Neuronal stem cell (in vitro differentiated cells): ENCODE results near the gene MVK.

Experiments used
- DNase-seq: peaks from one replicate; pipeline ENCODE4 v3.0.0-alpha.2; 2013; ENCODE audit warnings: low spot score
- H2AFZ ChIP-seq: one replicate; pipeline ENCODE4 v1.6.1; 2013; ENCODE audit warnings: mild to moderate bottlenecking, low read length, inconsistent platforms
- H2AK5ac ChIP-seq: 2 replicates; pipeline ENCODE4 v1.6.1; 2013; ENCODE audit warnings: low read depth, mild to moderate bottlenecking, inconsistent platforms, low read length, moderate library complexity, mixed read lengths
- H2BK120ac ChIP-seq: 2 replicates; pipeline ENCODE4 v1.6.1; 2013; ENCODE audit warnings: low read depth, mild to moderate bottlenecking, inconsistent platforms, low read length, moderate library complexity, mixed read lengths
- H2BK12ac ChIP-seq: one replicate; pipeline ENCODE4 v1.6.1; 2013; ENCODE audit warnings: low read length, inconsistent platforms
- H2BK15ac ChIP-seq: 2 replicates; pipeline ENCODE4 v1.6.1; 2013; ENCODE audit warnings: mild to moderate bottlenecking, low read length, inconsistent platforms, mixed read lengths
- H2BK5ac ChIP-seq: one replicate; pipeline ENCODE4 v1.6.1; 2013; ENCODE audit warnings: inconsistent platforms, mild to moderate bottlenecking, low read length, moderate library complexity
- H3K14ac ChIP-seq: one replicate; pipeline ENCODE4 v1.6.1; 2013; ENCODE audit warnings: low read length, inconsistent platforms
- H3K18ac ChIP-seq: 2 replicates; pipeline ENCODE4 v1.6.1; 2013; ENCODE audit warnings: low read length, inconsistent platforms
- H3K23ac ChIP-seq: 2 replicates; pipeline ENCODE4 v1.6.1; 2013; ENCODE audit warnings: low read depth, mild to moderate bottlenecking, mixed read lengths, low read length, inconsistent platforms; ENCODE audit not compliant: poor library complexity
- H3K27ac ChIP-seq: replicated peaks from 3 replicates; pipeline ENCODE4 v1.5.1; 2013; ENCODE audit warnings: low read length, inconsistent platforms
- H3K27me3 ChIP-seq, 3 experiments: 2 replicates each; pipeline ENCODE4 v1.6.1; 2013; ENCODE audit warnings: low read length in 3 of 3, mild to moderate bottlenecking in 2 of 3, inconsistent platforms in 1 of 3, low read depth in 1 of 3, mixed read lengths in 1 of 3, moderate library complexity in 1 of 3; ENCODE audit not compliant: control insufficient read depth in 3 of 3, insufficient read depth in 3 of 3
- H3K36me3 ChIP-seq, 2 donors: replicated peaks in 1 of 2; 2 replicates each; pipeline ENCODE4 v1.6.1; 2013; ENCODE audit warnings: low read length in 2 of 2; ENCODE audit not compliant: control insufficient read depth in 2 of 2, insufficient read depth in 2 of 2
- H3K4ac ChIP-seq: 2 replicates; pipeline ENCODE4 v1.6.1; 2013; ENCODE audit warnings: inconsistent platforms, mild to moderate bottlenecking, low read length, moderate library complexity
- H3K4me1 ChIP-seq, 2 donors: 1 replicate in 1 of 2; 2 replicates in 1 of 2; pipeline ENCODE4 v1.6.1; 2013; ENCODE audit warnings: low read length in 2 of 2, low read depth in 1 of 2; ENCODE audit not compliant: control insufficient read depth in 2 of 2, insufficient read depth in 1 of 2
- H3K4me2 ChIP-seq: one replicate; pipeline ENCODE4 v1.6.1; 2013; ENCODE audit warnings: mild to moderate bottlenecking, low read length, inconsistent platforms; ENCODE audit not compliant: insufficient read depth, poor library complexity, severe bottlenecking
- H3K4me3 ChIP-seq, 2 donors: 2 replicates each; pipeline ENCODE4 v1.5.1; 2013; ENCODE audit warnings: low read length in 2 of 2, mild to moderate bottlenecking in 2 of 2, inconsistent platforms in 1 of 2, moderate library complexity in 1 of 2
- H3K79me1 ChIP-seq: one replicate; pipeline ENCODE4 v1.6.1; 2013; ENCODE audit warnings: low read depth, mild to moderate bottlenecking, inconsistent platforms, low read length, moderate library complexity
- H3K9ac ChIP-seq: one replicate; pipeline ENCODE4 v1.6.1; 2013; ENCODE audit warnings: mild to moderate bottlenecking, low read depth, low read length, inconsistent platforms; ENCODE audit not compliant: poor library complexity
- H3K9me3 ChIP-seq, 2 donors: replicated peaks in 1 of 2; 2 replicates each; pipeline versions ENCODE3 to v1.6.1; 2013; ENCODE audit warnings: low read length in 2 of 2, mild to moderate bottlenecking in 2 of 2, inconsistent platforms in 1 of 2, low read depth in 1 of 2, mixed read lengths in 1 of 2, moderate library complexity in 1 of 2; ENCODE audit not compliant: control insufficient read depth in 2 of 2, insufficient read depth in 1 of 2
- H4K8ac ChIP-seq: one replicate; pipeline ENCODE4 v1.6.1; 2013; ENCODE audit warnings: low read depth, mild to moderate bottlenecking, inconsistent platforms, low read length, moderate library complexity
- H4K91ac ChIP-seq: one replicate; pipeline ENCODE4 v1.6.1; 2013; ENCODE audit warnings: low read length, low read depth, mild to moderate bottlenecking, inconsistent platforms; ENCODE audit not compliant: poor library complexity
- WGBS, 2 donors: extraction: QIAGEN DNeasy Blood & Tissue Kit; methylation state at CpG; one replicate each; pipeline ENCODE4 v1.1.7; 2013; ENCODE audit warnings: missing lambda C conversion rate in 2 of 2, mixed read lengths in 1 of 2; ENCODE audit not compliant: insufficient read length in 2 of 2, insufficient replicate concordance in 1 of 2; ENCODE audit errors: extremely low coverage in 2 of 2; 5-methylcytosine and 5-hydroxymethylcytosine counted together

MVK gene

GRCh38 chr12:109637348-109637747 is 63.8 kb downstream of the MVK start:
- H3K4ac ChIP-seq, result no peak overlapping the region
- DNase-seq, result no peak
- H2AFZ ChIP-seq, result peak overlapping the region; percentile 20
- no peak overlapping the region for H3K4me3 ChIP-seq
- H3K9me3 ChIP-seq, result peaks cover 0 to 9% of the 10 kb centered on the region in 2 donors
- no peak overlapping the region for H3K23ac ChIP-seq
- H3K27ac ChIP-seq, result no peak overlapping the region
- no peak overlapping the region for H3K4me2 ChIP-seq
- H2BK120ac ChIP-seq, result no peak overlapping the region
- H3K36me3 ChIP-seq, result peaks cover 0 to 1% of the 10 kb centered on the region in 2 donors
- no CpG with 5 or more reads among the region's 6 CpGs for WGBS, 2 donors
- no peak overlapping the region for H3K18ac ChIP-seq
- peaks cover 0 to 2% (median under 1%) of the 10 kb centered on the region in 3 experiments for H3K27me3 ChIP-seq
- H3K79me1 ChIP-seq, result no peaks in the 10 kb centered on the region
- no peak overlapping the region for H2BK12ac ChIP-seq
- H3K14ac ChIP-seq, result no peak overlapping the region
- no peak overlapping the region for H2AK5ac ChIP-seq
- peaks cover 3 to 5% of the 10 kb centered on the region in 2 donors for H3K4me1 ChIP-seq
- H4K91ac ChIP-seq, result no peak overlapping the region
- no peak overlapping the region for H4K8ac ChIP-seq
- peak overlapping the region; percentile 3 for H2BK15ac ChIP-seq
- H3K9ac ChIP-seq, result no peak overlapping the region
- no peak overlapping the region for H2BK5ac ChIP-seq

DNA sequence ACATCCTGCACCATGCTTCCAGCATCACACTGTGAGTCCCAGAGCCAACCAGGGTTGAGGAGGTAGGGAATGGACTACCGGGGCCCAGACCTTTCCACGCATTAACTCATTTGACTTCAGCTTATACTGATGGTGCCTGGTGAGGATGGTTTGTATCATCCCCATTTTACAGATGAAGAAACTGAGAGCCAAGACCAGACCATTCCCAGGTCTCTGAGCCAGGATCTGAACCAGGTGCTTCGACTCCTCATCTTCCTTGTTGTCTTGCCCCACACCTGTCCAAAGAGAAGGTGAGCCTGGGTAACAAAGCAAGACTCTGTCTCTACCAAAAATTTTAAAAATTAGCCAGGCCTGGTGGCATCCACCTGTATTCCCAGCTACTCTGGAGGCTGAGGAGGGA is 64.4 kb downstream of the MVK start:
- Histone ChIP-seq H3K4ac (no peak overlapping the region), H2BK120ac (no peak overlapping the region), H2BK12ac (no peak overlapping the region), H2BK5ac (no peak overlapping the region), H4K8ac (no peak overlapping the region), H3K23ac (no peak overlapping the region), H3K4me3 (no peak overlapping the region), H3K18ac (peak overlapping the region; percentile 1), H2AK5ac (no peak overlapping the region), H2AFZ (no peak overlapping the region), H3K9me3 (peaks cover 0 to 9% of the 10 kb centered on the region in 2 donors), H3K27me3 (peaks cover 0 to 3% (median 2%) of the 10 kb centered on the region in 3 experiments), H3K9ac (no peak overlapping the region), H4K91ac (no peak overlapping the region), H3K27ac (no peak overlapping the region), H2BK15ac (no peak overlapping the region), H3K79me1 (no peaks in the 10 kb centered on the region), H3K14ac (no peak overlapping the region), H3K4me1 (peaks cover 2 to 3% of the 10 kb centered on the region in 2 donors), H3K36me3 (peaks cover 0 to 1% of the 10 kb centered on the region in 2 donors), H3K4me2 (no peak overlapping the region)
- DNase-seq, result no peak
- no CpG with 5 or more reads among the region's 3 CpGs for WGBS, 2 donors

GRCh38 chr12:109638735-109639134 is 65.1 kb downstream of the MVK start:
- H3K14ac ChIP-seq, result no peak overlapping the region
- H3K23ac ChIP-seq, result no peak overlapping the region
- no peak overlapping the region for H4K91ac ChIP-seq
- no peak overlapping the region for H3K4me2 ChIP-seq
- no peak overlapping the region for H3K18ac ChIP-seq
- H2AFZ ChIP-seq, result no peak overlapping the region
- no peak overlapping the region for H3K27ac ChIP-seq
- peaks cover 0 to 3% (median 2%) of the 10 kb centered on the region in 3 experiments for H3K27me3 ChIP-seq
- peaks cover 0 to 1% of the 10 kb centered on the region in 2 donors for H3K36me3 ChIP-seq
- peaks cover 0 to 9% of the 10 kb centered on the region in 2 donors for H3K9me3 ChIP-seq
- H3K4me1 ChIP-seq, result peaks cover 2 to 3% of the 10 kb centered on the region in 2 donors
- no peak overlapping the region for H2BK120ac ChIP-seq
- no peak overlapping the region for H2BK12ac ChIP-seq
- no peaks in the 10 kb centered on the region for H3K79me1 ChIP-seq
- H2BK15ac ChIP-seq, result no peak overlapping the region
- no peak overlapping the region for H2BK5ac ChIP-seq
- H4K8ac ChIP-seq, result no peak overlapping the region
- H3K9ac ChIP-seq, result no peak overlapping the region
- H3K4me3 ChIP-seq, result no peak overlapping the region
- no peak overlapping the region for H2AK5ac ChIP-seq
- DNase-seq, result no peak
- no peak overlapping the region for H3K4ac ChIP-seq
- WGBS, 2 donors, result no CpG with 5 or more reads among the region's 4 CpGs

GRCh38 chr12:109639151-109639872 is 65.7 kb downstream of the MVK start:
- H3K36me3 ChIP-seq, result peaks cover 0 to 1% of the 10 kb centered on the region in 2 donors
- H2BK12ac ChIP-seq, result no peak overlapping the region
- H3K18ac ChIP-seq, result no peak overlapping the region
- H3K9me3 ChIP-seq, result peaks cover 0 to 7% of the 10 kb centered on the region in 2 donors
- peaks cover 2 to 3% of the 10 kb centered on the region in 2 donors for H3K4me1 ChIP-seq
- H3K27me3 ChIP-seq, result peaks cover 0 to 3% (median 2%) of the 10 kb centered on the region in 3 experiments
- H3K9ac ChIP-seq, result no peak overlapping the region
- no peak overlapping the region for H4K8ac ChIP-seq
- H3K14ac ChIP-seq, result no peak overlapping the region
- no peak overlapping the region for H2AFZ ChIP-seq
- H3K23ac ChIP-seq, result no peak overlapping the region
- no peaks in the 10 kb centered on the region for H3K79me1 ChIP-seq
- no peak overlapping the region for H2BK15ac ChIP-seq
- H3K4me3 ChIP-seq, result no peak overlapping the region
- H3K4me2 ChIP-seq, result no peak overlapping the region
- no peak overlapping the region for H3K4ac ChIP-seq
- no peak overlapping the region for H2AK5ac ChIP-seq
- no peak overlapping the region for H2BK120ac ChIP-seq
- H2BK5ac ChIP-seq, result no peak overlapping the region
- no CpG with 5 or more reads among the region's 10 CpGs for WGBS, 2 donors
- DNase-seq, result no peak
- no peak overlapping the region for H3K27ac ChIP-seq
- no peak overlapping the region for H4K91ac ChIP-seq
